ENCODE measurements around the gene IRF3.

IRF3 gene

GRCh38 chr19:49664171-49665035, 1.3 kb downstream of the IRF3 start:
- TF ChIP-seq CTCF (IDR thresholded peaks at IDR 0.05; ENCODE audit: low read depth, low read length): no peak
- peak overlapping the region; percentile 96 for H3K4me3 ChIP-seq (ENCODE audit: low read depth, low read length)

- TF ChIP-seq CTCF (IDR thresholded peaks at IDR 0.05; ENCODE audit: low read depth, low read length): no peak
- no peak overlapping the region for H3K4me3 ChIP-seq (ENCODE audit: low read depth, low read length)
Observed at GRCh38 chr19:49663224-49663623, 2.4 kb downstream of the IRF3 start.

GRCh38 chr19:49662011-49662410, 3.6 kb downstream of the IRF3 start:
- no peak overlapping the region for H3K4me3 ChIP-seq (ENCODE audit: low read depth, low read length)
- no peak for TF ChIP-seq CTCF (IDR thresholded peaks at IDR 0.05; ENCODE audit: low read depth, low read length)

GRCh38 chr19:49660338-49660961, 5.2 kb downstream of the IRF3 start:
- H3K4me3 ChIP-seq (ENCODE audit: low read depth, low read length): no peak overlapping the region
- no peak for TF ChIP-seq CTCF (IDR thresholded peaks at IDR 0.05; ENCODE audit: low read depth, low read length)

GRCh38 chr19:49658566-49659442, 6.9 kb downstream of the IRF3 start:
- no peak for TF ChIP-seq CTCF (IDR thresholded peaks at IDR 0.05; ENCODE audit: low read depth, low read length)

GRCh38 chr19:49658139-49658517, 7.5 kb downstream of the IRF3 start:
- H3K4me3 ChIP-seq (ENCODE audit: low read depth, low read length): no peak overlapping the region
- no peak for TF ChIP-seq CTCF (IDR thresholded peaks at IDR 0.05; ENCODE audit: low read depth, low read length)

More at GRCh38 chr19:49658566-49659442, 6.9 kb downstream of the IRF3 start:
- H3K4me3 ChIP-seq (ENCODE audit: low read depth, low read length): no peak overlapping the region
